OCI-LY7 (cell line): ENCODE results near the gene PAQR5. TPM values are rescaled to one million over a fixed set of nuclear protein-coding genes. Genes with fewer than 3 reads are reported as not detected.

Experiments
- BruUV-seq: library from RNA; stranded (reverse); fragments of 400-500 nt; replicated peaks from 2 replicates; lab custom pipeline; 2021; lab: Mats Ljungman, UMichigan
- CTCF ChIA-PET: fragments of 300-600 bp; sonication (Branson Sonifier 250); formaldehyde crosslinking; loops from one replicate; lab custom pipeline; 2022; ENCODE audit warnings: antibody characterized with exemption; ENCODE audit not compliant: unreplicated experiment; lab: Charles Lee
- POLR2A ChIA-PET: fragments of 300-600 bp; sonication (Branson Sonifier 250); formaldehyde crosslinking; loops from one replicate; lab custom pipeline; 2022; ENCODE audit warnings: antibody characterized with exemption; lab: Charles Lee
- DNase-seq: peaks from one replicate; pipeline ENCODE4 v3.0.0-alpha.2; 2015; ENCODE audit warnings: low spot score
- H2AFZ ChIP-seq: fragments of 200-600 bp; sonication (generic), shearing (Covaris generic); 2 replicates; pipeline ENCODE4 v1.6.1; 2014; ENCODE audit warnings: mild to moderate bottlenecking, antibody characterized with exemption, low read length, moderate library complexity
- H3K27ac ChIP-seq: fragments of 200-600 bp; sonication (generic); 2 replicates; pipeline ENCODE4 v1.5.1; 2014; ENCODE audit warnings: mixed run types, low read depth, mild to moderate bottlenecking, moderate library complexity, low read length, inconsistent platforms; ENCODE audit not compliant: poor library complexity, severe bottlenecking
- H3K36me3 ChIP-seq: fragments of 200-600 bp; sonication (generic); 2 replicates; pipeline ENCODE4 v1.6.1; 2014; ENCODE audit warnings: mild to moderate bottlenecking, antibody characterized with exemption, low read length, moderate library complexity, mixed read lengths; ENCODE audit not compliant: insufficient read depth
- H3K4me1 ChIP-seq: fragments of 200-600 bp; sonication (generic); 2 replicates; pipeline ENCODE4 v1.5.1; 2014; ENCODE audit warnings: mild to moderate bottlenecking, low read length; ENCODE audit not compliant: insufficient read depth, poor library complexity, severe bottlenecking
- H3K4me2 ChIP-seq: fragments of 200-600 bp; sonication (generic); 2 replicates; pipeline ENCODE4 v1.6.1; 2014; ENCODE audit warnings: mild to moderate bottlenecking, low read length
- H3K4me3 ChIP-seq: fragments of 200-600 bp; sonication (generic); 2 replicates; pipeline ENCODE4 v1.5.1; 2014; ENCODE audit warnings: mild to moderate bottlenecking, low read depth, low read length; ENCODE audit not compliant: poor library complexity, severe bottlenecking
- H3K79me2 ChIP-seq: fragments of 200-600 bp; sonication (generic); 2 replicates; pipeline ENCODE4 v1.6.1; 2016; ENCODE audit warnings: low read depth, mild to moderate bottlenecking, low read length, moderate library complexity, mixed read lengths; ENCODE audit not compliant: insufficient read depth
- H3K9me2 ChIP-seq: fragments of 200-600 bp; sonication (generic); 2 replicates; pipeline ENCODE4 v1.6.1; 2016; ENCODE audit warnings: mild to moderate bottlenecking, low read length, mixed read lengths; ENCODE audit not compliant: insufficient read depth
- H3K9me3 ChIP-seq: fragments of 200-600 bp; sonication (generic); 2 replicates; pipeline ENCODE4 v1.6.1; 2014; ENCODE audit warnings: mild to moderate bottlenecking, mixed run types, low read length, mixed read lengths
- H4K20me1 ChIP-seq: fragments of 200-600 bp; sonication (generic); 2 replicates; pipeline ENCODE4 v1.6.1; 2014; ENCODE audit warnings: mild to moderate bottlenecking, antibody characterized with exemption, low read length, moderate library complexity, mixed read lengths; ENCODE audit not compliant: insufficient read depth
- EZH2phosphoT487 ChIP-seq: fragments of 200-600 bp; sonication (generic); IDR thresholded peaks from 2 replicates; pipeline ENCODE4 v1.6.1; 2018; ENCODE audit warnings: low read depth, borderline replicate concordance, mild to moderate bottlenecking, mixed run types, antibody characterized with exemption, low read length, moderate library complexity, mixed read lengths
- intact Hi-C: fragments of 100-400 bp; cut with micrococcal nuclease; formaldehyde crosslinking; loops from one replicate; pipeline ENCODE4 v1.10.0; 2022; ENCODE audit not compliant: unreplicated experiment
- total RNA-seq, 2 experiments: library from RNA; depleted of rRNA in 1 of 2; stranded (reverse); fragments of >200 nt in 1 of 2; shearing (Covaris generic) in 1 of 2; gene quantifications; 2 replicates each; pipeline ENCODE4 v1.2.3, GENCODE V29; 2014 to 2022
- TF ChIP-seq, protein P1 (sequence below): fragments of 200-600 bp; sonication (generic); conservative IDR thresholded peaks from 2 replicates; pipeline ENCODE4 v1.5.1; 2014; ENCODE audit warnings: mild to moderate bottlenecking, antibody characterized with exemption, low read length, moderate library complexity, mixed read lengths

PAQR5 gene
- total RNA-seq, 2 experiments from 2014 or later: not detected

- Histone ChIP-seq H3K27ac (peak overlapping the region; percentile 92), H3K4me1 (peaks cover 27% of the 10 kb centered on the region), H3K9me3 (no peaks in the 10 kb centered on the region), H3K4me2 (peak overlapping the region; percentile 93), H4K20me1 (peaks cover 40% of the 10 kb centered on the region), H3K9me2 (no peaks in the 10 kb centered on the region), H3K79me2 (peaks cover 47% of the 10 kb centered on the region), H2AFZ (peak overlapping the region; percentile 94), H3K4me3 (peak overlapping the region; percentile 94), H3K36me3 (peaks cover 72% of the 10 kb centered on the region)
- intact Hi-C loops: loop anchor here (1.0 to 10.0 kb wide), 4 partner anchors 38 to 645 kb away; partner anchors contain the start of genes GLCE, KIF23 and TLE3
- POLR2A ChIA-PET: interaction anchor here (0.6 to 5.0 kb wide), 10 partner anchors 9 to 1051 kb away, joined by 3 to 67 read pairs (median 6); partner anchors contain the start of gene KIF23
- CTCF ChIA-PET: interaction anchor here (1.0 kb wide), 1 partner anchor 11 kb away, joined by 5 read pairs; no protein-coding TSS in a partner anchor
- DNase-seq: peak; percentile 47
- BruUV-seq: TSS peak; percentile 96
- TF ChIP-seq EZH2phosphoT487: no peak
- TF ChIP-seq, protein P1, sequence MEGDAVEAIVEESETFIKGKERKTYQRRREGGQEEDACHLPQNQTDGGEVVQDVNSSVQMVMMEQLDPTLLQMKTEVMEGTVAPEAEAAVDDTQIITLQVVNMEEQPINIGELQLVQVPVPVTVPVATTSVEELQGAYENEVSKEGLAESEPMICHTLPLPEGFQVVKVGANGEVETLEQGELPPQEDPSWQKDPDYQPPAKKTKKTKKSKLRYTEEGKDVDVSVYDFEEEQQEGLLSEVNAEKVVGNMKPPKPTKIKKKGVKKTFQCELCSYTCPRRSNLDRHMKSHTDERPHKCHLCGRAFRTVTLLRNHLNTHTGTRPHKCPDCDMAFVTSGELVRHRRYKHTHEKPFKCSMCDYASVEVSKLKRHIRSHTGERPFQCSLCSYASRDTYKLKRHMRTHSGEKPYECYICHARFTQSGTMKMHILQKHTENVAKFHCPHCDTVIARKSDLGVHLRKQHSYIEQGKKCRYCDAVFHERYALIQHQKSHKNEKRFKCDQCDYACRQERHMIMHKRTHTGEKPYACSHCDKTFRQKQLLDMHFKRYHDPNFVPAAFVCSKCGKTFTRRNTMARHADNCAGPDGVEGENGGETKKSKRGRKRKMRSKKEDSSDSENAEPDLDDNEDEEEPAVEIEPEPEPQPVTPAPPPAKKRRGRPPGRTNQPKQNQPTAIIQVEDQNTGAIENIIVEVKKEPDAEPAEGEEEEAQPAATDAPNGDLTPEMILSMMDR: no peak
Measured at GRCh38 chr15:69451951-69452691, 153.4 kb downstream of the PAQR5 start.

- intact Hi-C loops: loop anchor here (1.0 to 10.0 kb wide), 4 partner anchors 39 to 644 kb away; partner anchors contain the start of genes GLCE, KIF23 and TLE3
- no peaks in the 10 kb centered on the region for H3K9me2 ChIP-seq
- peak within 1 kb of the TSS; percentile 94 for H2AFZ ChIP-seq
- H3K36me3 ChIP-seq: peaks cover 73% of the 10 kb centered on the region
- ChIA-PET CTCF (interaction anchor here (0.6 to 2.2 kb wide), 2 partner anchors 10 to 1074 kb away, joined by 3 to 12 read pairs; no protein-coding TSS in a partner anchor), POLR2A (interaction anchor here (0.7 to 5.0 kb wide), 9 partner anchors 10 to 1051 kb away, joined by 3 to 67 read pairs (median 6); partner anchors contain the start of gene KIF23)
- H3K27ac ChIP-seq: peak within 1 kb of the TSS; percentile 92
- peak within 1 kb of the TSS; percentile 94 for H3K4me3 ChIP-seq
- BruUV-seq: no TSS peak
- H3K4me1 ChIP-seq: peaks cover 27% of the 10 kb centered on the region
- peak; percentile 98 for DNase-seq
- H3K4me2 ChIP-seq: peak within 1 kb of the TSS; percentile 93
- H3K79me2 ChIP-seq: peaks cover 47% of the 10 kb centered on the region
- H3K9me3 ChIP-seq: no peaks in the 10 kb centered on the region
- H4K20me1 ChIP-seq: peaks cover 48% of the 10 kb centered on the region
- TF ChIP-seq, protein P1: no peak
- TF ChIP-seq EZH2phosphoT487: no peak
Measured at GRCh38 chr15:69452692-69453521, 154.2 kb downstream of the PAQR5 start, which contains the start of gene RPLP1. Gene RPLP1 (plus strand): TSS chr15:69452818. CDS start chr15:69452949, 131 bp downstream.
